A673 (cell line): ENCODE measurements around the gene MGME1.

Source experiments
- EZH2 ChIP-seq: fragments of 200-600 bp; sonication (generic); IDR thresholded peaks from 2 replicates; pipeline ENCODE4 v1.6.1; 2017; ENCODE audit warnings: borderline replicate concordance, low read depth, mild to moderate bottlenecking, mixed read lengths, antibody characterized with exemption, low read length; ENCODE audit not compliant: poor library complexity, severe bottlenecking
- TF ChIP-seq, protein P1 (sequence below): fragments of 300-800, 200-600 bp; sonication (generic); conservative IDR thresholded peaks from 2 replicates; pipeline ENCODE4 v1.5.1; 2017; ENCODE audit warnings: low read depth, mild to moderate bottlenecking, antibody characterized with exemption, low read length, moderate library complexity, mixed read lengths

GRCh38 chr20:18016772-18017171 is 48.0 kb downstream of the MGME1 start:
- TF ChIP-seq, protein P1, sequence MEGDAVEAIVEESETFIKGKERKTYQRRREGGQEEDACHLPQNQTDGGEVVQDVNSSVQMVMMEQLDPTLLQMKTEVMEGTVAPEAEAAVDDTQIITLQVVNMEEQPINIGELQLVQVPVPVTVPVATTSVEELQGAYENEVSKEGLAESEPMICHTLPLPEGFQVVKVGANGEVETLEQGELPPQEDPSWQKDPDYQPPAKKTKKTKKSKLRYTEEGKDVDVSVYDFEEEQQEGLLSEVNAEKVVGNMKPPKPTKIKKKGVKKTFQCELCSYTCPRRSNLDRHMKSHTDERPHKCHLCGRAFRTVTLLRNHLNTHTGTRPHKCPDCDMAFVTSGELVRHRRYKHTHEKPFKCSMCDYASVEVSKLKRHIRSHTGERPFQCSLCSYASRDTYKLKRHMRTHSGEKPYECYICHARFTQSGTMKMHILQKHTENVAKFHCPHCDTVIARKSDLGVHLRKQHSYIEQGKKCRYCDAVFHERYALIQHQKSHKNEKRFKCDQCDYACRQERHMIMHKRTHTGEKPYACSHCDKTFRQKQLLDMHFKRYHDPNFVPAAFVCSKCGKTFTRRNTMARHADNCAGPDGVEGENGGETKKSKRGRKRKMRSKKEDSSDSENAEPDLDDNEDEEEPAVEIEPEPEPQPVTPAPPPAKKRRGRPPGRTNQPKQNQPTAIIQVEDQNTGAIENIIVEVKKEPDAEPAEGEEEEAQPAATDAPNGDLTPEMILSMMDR = no peak
- no peak for TF ChIP-seq EZH2
